Panc1 (cell line): ENCODE results near the gene WNT7B. TPM values are rescaled to one million over a fixed set of nuclear protein-coding genes. Genes with fewer than 3 reads are reported as not detected.

ENCODE experiments used
- ATAC-seq: fragments of 200-7000 bp; cut with Tn5 transposase; 2 replicates; pipeline ENCODE4 v1.9.1; 2020; ENCODE audit warnings: mild to moderate bottlenecking, moderate library complexity
- BruUV-seq: library from RNA; stranded (reverse); fragments of 400-500 nt; replicated peaks from 2 replicates; lab custom pipeline; 2021; lab: Mats Ljungman, UMichigan
- CTCF ChIA-PET: fragments of 300-600 bp; sonication (Branson Sonifier 250); formaldehyde crosslinking; loops from one replicate; lab custom pipeline; 2022; ENCODE audit warnings: antibody characterized with exemption; lab: Charles Lee
- POLR2A ChIA-PET: fragments of 300-600 bp; sonication (Branson Sonifier 250); formaldehyde crosslinking; loops from one replicate; lab custom pipeline; 2022; ENCODE audit warnings: antibody characterized with exemption; lab: Charles Lee
- DNase-seq: peaks from one replicate; pipeline ENCODE4 v3.0.0-alpha.2; 2010; ENCODE audit warnings: low read depth, low spot score
- H3K27ac ChIP-seq: 2 replicates; pipeline ENCODE4 v1.5.1; 2011; ENCODE audit warnings: mild to moderate bottlenecking, low read length, inconsistent platforms
- H3K27me3 ChIP-seq: fragments of 200-500 bp; sonication (Bioruptor generic); 2 replicates; pipeline ENCODE4 v1.6.0; 2014; ENCODE audit warnings: low read length, inconsistent platforms; ENCODE audit not compliant: control insufficient read depth, insufficient read depth
- H3K36me3 ChIP-seq: fragments of 200-500 bp; sonication (Bioruptor generic); 2 replicates; pipeline ENCODE4 v1.5.1; 2014; ENCODE audit warnings: inconsistent platforms, mild to moderate bottlenecking, low read length, moderate library complexity; ENCODE audit not compliant: control insufficient read depth, insufficient read depth
- H3K4me1 ChIP-seq: 2 replicates; pipeline ENCODE4 v1.5.1; 2011; ENCODE audit warnings: inconsistent platforms, mild to moderate bottlenecking, low read length, moderate library complexity; ENCODE audit not compliant: control insufficient read depth, insufficient read depth
- H3K4me3 ChIP-seq, 2 experiments: 2 replicates each; pipeline ENCODE4 v1.5.1; 2011 to 2012; ENCODE audit warnings: low read depth in 2 of 2, low read length in 2 of 2, mild to moderate bottlenecking in 2 of 2, inconsistent platforms in 1 of 2, moderate library complexity in 1 of 2
- H3K9me3 ChIP-seq: fragments of 200-500 bp; sonication (Bioruptor generic); 2 replicates; pipeline ENCODE4 v1.5.1; 2014; ENCODE audit warnings: low read depth, mild to moderate bottlenecking, inconsistent platforms, low read length, moderate library complexity; ENCODE audit not compliant: control insufficient read depth, insufficient read depth
- CTCF ChIP-seq: fragments of 450-650 bp; IDR thresholded peaks from 2 replicates; pipeline ENCODE4 v1.5.1; 2017; ENCODE audit warnings: mild to moderate bottlenecking
- POLR2AphosphoS5 ChIP-seq: IDR thresholded peaks from 2 replicates; pipeline ENCODE4 v1.6.1; 2012; ENCODE audit warnings: mild to moderate bottlenecking, low read depth, low read length, moderate library complexity
- REST ChIP-seq, 2 experiments: IDR thresholded peaks; 2 replicates each; pipeline ENCODE4 v1.6.1; 2011 to 2012; ENCODE audit warnings: low read depth in 2 of 2, control low read depth in 1 of 2, low read length in 1 of 2, mild to moderate bottlenecking in 1 of 2, moderate library complexity in 1 of 2; ENCODE audit not compliant: insufficient read depth in 1 of 2
- SIN3A ChIP-seq: IDR thresholded peaks from 2 replicates; pipeline ENCODE4 v1.6.1; 2012; ENCODE audit warnings: low read depth, mild to moderate bottlenecking, low read length, moderate library complexity, borderline replicate concordance; ENCODE audit not compliant: insufficient read depth
- TCF7L2 ChIP-seq: IDR thresholded peaks from 2 replicates; pipeline ENCODE4 v1.6.1; 2011; ENCODE audit warnings: mild to moderate bottlenecking, low read depth, low read length, inconsistent platforms
- in situ Hi-C: cut with HindIII; loops from 2 replicates; pipeline ENCODE4 v1.10.0; 2016; ENCODE audit warnings: low sequenced_read_pairs, low pct_unique_long_range_greater_than_20kb
- intact Hi-C: fragments of 100-400 bp; cut with micrococcal nuclease; formaldehyde crosslinking; loops from one replicate; pipeline ENCODE4 v1.10.0; 2022; ENCODE audit not compliant: unreplicated experiment
- total RNA-seq: library from RNA; stranded (reverse); gene quantifications from one replicate; pipeline ENCODE4 v1.2.1, GENCODE V29; 2021; ENCODE audit not compliant: unreplicated experiment

WNT7B gene
- total RNA-seq, 1 experiment from 2014 or later = 52.1 TPM

GRCh38 chr22:45968751-45969413 is 8.1 kb downstream of the WNT7B start:
- peak overlapping the region; percentile 93 for H3K27ac ChIP-seq
- ChIA-PET POLR2A (no interaction called here), CTCF (interaction anchor here (1.3 kb wide), 1 partner anchor 105 kb away, joined by 7 read pairs; no protein-coding TSS in a partner anchor)
- in situ Hi-C loops = no loop called here
- peaks cover 84% of the 10 kb centered on the region for H3K4me1 ChIP-seq
- peak; percentile 71 for DNase-seq
- H3K9me3 ChIP-seq = no peaks in the 10 kb centered on the region
- H3K27me3 ChIP-seq = no peaks in the 10 kb centered on the region
- no TSS peak for BruUV-seq
- H3K4me3 ChIP-seq = peak overlapping the region in 1 of 2 experiments; percentile 33; a peak in 1 of 4 replicates
- no peaks in the 10 kb centered on the region for H3K36me3 ChIP-seq
- intact Hi-C loops = loop anchor here (5.0 kb wide), 1 partner anchor 52 kb away; no protein-coding TSS in a partner anchor
- TF ChIP-seq POLR2AphosphoS5 = peak; percentile 37; the same call in 1 of the 2 replicates
- TF ChIP-seq CTCF = no peak
- no peak for TF ChIP-seq SIN3A
- 0 out of 4 replicates have a peak, but pooled peaks of 1 of the 2 experiments have one; percentile 5 for TF ChIP-seq REST (IDR thresholded peaks at IDR 0.05; ENCODE audit: insufficient read depth in 1 of 2, low read depth in 2 of 2, low read length in 1 of 2)
- peak; percentile 62; the same call in 1 of the 2 replicates for TF ChIP-seq TCF7L2
- ATAC-seq = peak; percentile 71

- ChIA-PET POLR2A (interaction anchor here (0.5 kb wide), 1 partner anchor 595 kb away, joined by 4 read pairs; no protein-coding TSS in a partner anchor), CTCF (no interaction called here)
- Histone ChIP-seq H3K9me3 (no peaks in the 10 kb centered on the region), H3K4me1 (peaks cover 83% of the 10 kb centered on the region), H3K36me3 (no peaks in the 10 kb centered on the region), H3K27ac (peak overlapping the region; percentile 93), H3K4me3 (peak overlapping the region in 1 of 2 experiments; percentile 8; a peak in 1 of 4 replicates), H3K27me3 (no peaks in the 10 kb centered on the region)
- intact Hi-C loops (loop anchor here (5.0 kb wide), 1 partner anchor 51 kb away; no protein-coding TSS in a partner anchor), in situ Hi-C loops (no loop called here)
- TF ChIP-seq SIN3A (no peak), CTCF (no peak), REST (IDR thresholded peaks at IDR 0.05; ENCODE audit: insufficient read depth in 1 of 2, low read depth in 2 of 2, low read length in 1 of 2) (no peak), POLR2AphosphoS5 (no peak), TCF7L2 (no peak)
- BruUV-seq = no TSS peak
- DNase-seq (no peak), ATAC-seq (0 out of 2 replicates have a peak, but pooled peaks have one; percentile 1)
Observed at GRCh38 chr22:45968003-45968650, 8.8 kb downstream of the WNT7B start.
